BLaER1 (cell line): ENCODE data around the gene PAXX.

Experiments used
- H3K27ac ChIP-seq: shearing (Covaris generic); formaldehyde crosslinking; 2 replicates; pipeline ENCODE4 v1.8.1; 2022
- H3K27me3 ChIP-seq: shearing (Covaris generic); formaldehyde crosslinking; 2 replicates; pipeline ENCODE4 v1.8.1; 2022
- H3K36me3 ChIP-seq: shearing (Covaris generic); formaldehyde crosslinking; 2 replicates; pipeline ENCODE4 v1.8.1; 2022
- H3K4me1 ChIP-seq: shearing (Covaris generic); formaldehyde crosslinking; 2 replicates; pipeline ENCODE4 v1.8.1; 2022
- H3K4me2 ChIP-seq: shearing (Covaris generic); formaldehyde crosslinking; 2 replicates; pipeline ENCODE4 v1.8.1; 2022
- H3K4me3 ChIP-seq: shearing (Covaris generic); formaldehyde crosslinking; 2 replicates; pipeline ENCODE4 v1.8.1; 2022
- H3K9ac ChIP-seq: shearing (Covaris generic); formaldehyde crosslinking; 2 replicates; pipeline ENCODE4 v1.8.1; 2022
- H3K9me3 ChIP-seq: shearing (Covaris generic); formaldehyde crosslinking; 2 replicates; pipeline ENCODE4 v1.8.1; 2022
- H4K20me1 ChIP-seq: shearing (Covaris generic); formaldehyde crosslinking; 2 replicates; pipeline ENCODE4 v1.8.1; 2022
- Cebpa-rat ChIP-seq: shearing (Covaris generic); IDR thresholded peaks from 2 replicates; pipeline ENCODE4 v1.8.1; 2022

The PAXX gene

DNA sequence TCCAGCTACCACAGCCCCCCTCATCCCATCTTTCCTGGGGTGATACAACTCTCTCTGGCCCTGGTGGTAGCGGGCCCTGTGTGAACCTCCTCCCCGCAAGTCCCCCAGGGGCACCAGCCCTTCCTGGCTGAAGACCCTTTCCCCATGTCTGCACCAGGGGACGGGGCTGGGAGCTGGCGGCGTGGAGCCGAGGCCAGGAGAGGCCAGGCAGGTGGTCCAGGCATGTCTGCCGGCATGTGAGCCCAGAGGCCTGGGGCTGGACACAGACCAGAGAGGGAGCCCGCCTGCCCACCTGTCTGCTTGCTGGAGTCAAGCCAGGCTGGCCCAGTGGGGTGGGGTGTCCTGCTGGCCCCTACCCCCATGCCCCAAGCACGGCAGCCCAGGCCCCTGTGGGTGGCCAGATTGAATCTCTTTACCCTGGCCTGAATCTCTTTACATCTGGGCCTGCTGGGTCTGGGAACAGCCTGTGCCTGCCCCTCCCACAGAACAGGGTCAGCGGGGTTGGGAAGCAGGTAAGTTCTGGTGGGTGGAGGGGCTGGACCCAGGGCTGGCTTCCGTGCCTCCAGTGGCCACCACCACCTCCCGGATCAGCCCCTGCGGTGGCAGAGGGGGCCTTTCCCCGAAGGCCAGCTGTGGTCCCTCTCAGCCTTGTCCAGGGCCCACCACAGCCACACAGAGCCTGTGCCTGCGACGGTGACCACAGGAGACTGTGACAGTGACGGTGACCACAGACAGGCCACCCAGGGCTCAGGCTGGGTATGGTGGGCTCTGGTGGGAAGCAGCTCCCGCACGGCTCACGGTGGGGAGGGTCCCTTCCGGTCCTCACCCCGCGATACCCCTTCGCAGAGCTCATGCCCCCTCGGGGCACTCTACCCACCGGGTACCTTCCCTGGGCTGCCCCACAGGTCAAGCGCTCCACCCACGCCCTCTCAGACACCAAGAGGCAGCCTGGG, 33.0 kb upstream of the PAXX start:
- H4K20me1 ChIP-seq: no peaks in the 10 kb centered on the region
- no peak overlapping the region for H3K27ac ChIP-seq

DNA sequence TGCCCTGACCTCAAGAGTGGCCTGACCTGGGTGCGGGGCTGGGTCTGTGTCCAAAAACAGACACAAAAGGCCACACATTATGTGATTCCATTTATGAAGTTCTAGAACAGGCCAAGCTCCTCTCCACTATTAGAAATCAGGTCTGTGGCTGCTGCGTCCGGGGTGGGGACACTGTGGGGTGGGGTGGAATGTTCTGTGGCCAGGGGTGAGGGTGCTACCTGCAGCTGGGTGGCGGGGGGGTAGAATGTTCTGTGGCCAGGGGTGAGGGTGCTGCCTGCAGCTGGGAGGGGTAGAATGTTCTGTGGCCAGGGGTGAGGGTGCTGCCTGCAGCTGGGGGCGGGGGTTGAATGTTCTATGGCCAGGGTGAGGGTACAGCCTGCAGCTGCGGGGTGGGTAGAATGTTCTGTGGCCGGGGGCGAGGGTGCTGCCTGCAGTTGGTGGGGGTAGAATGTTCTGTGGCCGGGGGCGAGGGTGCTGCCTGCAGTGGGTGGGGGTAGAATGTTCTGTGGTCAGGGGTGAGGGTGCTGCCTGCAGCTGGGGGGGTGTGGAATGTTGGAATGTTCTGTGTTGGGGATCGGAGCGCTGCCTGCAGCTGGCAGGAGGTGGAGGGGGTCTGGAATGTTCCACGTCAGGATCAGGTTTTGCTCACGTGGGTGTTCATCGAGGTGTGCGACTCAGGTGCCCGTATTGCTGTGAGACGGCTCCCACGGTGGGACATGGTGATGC, 31.8 kb upstream of the PAXX start:
- H3K27me3 ChIP-seq: no peaks in the 10 kb centered on the region
- H3K4me2 ChIP-seq: peak overlapping the region; percentile 43
- no peak overlapping the region for H3K27ac ChIP-seq
- no peak overlapping the region for H3K4me3 ChIP-seq
- H3K4me1 ChIP-seq: peaks cover 15% of the 10 kb centered on the region
- no peaks in the 10 kb centered on the region for H3K9me3 ChIP-seq
- 0 out of 2 replicates have a peak overlapping the region, but pooled peaks have one; percentile 10 for H3K9ac ChIP-seq
- no peaks in the 10 kb centered on the region for H3K36me3 ChIP-seq
- TF ChIP-seq Cebpa-rat: no peak
- no peaks in the 10 kb centered on the region for H4K20me1 ChIP-seq

More for the DNA sequence above, 33.0 kb upstream of the PAXX start:
- TF ChIP-seq Cebpa-rat: no peak
- peak overlapping the region; percentile 43; the same call in 1 of the 2 replicates for H3K4me2 ChIP-seq
- no peak overlapping the region for H3K4me3 ChIP-seq
- no peaks in the 10 kb centered on the region for H3K36me3 ChIP-seq
- H3K4me1 ChIP-seq: peaks cover 14% of the 10 kb centered on the region
- no peaks in the 10 kb centered on the region for H3K9me3 ChIP-seq
- H3K27me3 ChIP-seq: no peaks in the 10 kb centered on the region
- 0 out of 2 replicates have a peak overlapping the region, but pooled peaks have one; percentile 10 for H3K9ac ChIP-seq

DNA sequence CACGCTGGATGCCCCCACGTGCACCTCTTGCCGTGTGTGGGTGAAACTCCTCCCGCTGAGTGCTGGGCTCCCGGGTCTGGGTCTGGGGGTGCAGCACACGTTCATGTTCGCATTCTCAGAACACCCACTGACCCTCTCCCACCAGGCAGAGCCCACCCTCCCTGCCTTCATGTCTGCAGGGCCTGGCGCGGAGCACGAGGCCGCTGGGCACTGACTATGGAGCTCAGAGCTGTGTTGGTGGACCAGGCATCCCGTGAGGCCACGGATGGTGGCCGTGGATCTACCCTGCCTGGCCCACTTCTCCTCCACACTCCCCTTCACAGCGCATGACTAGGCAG, 31.3 kb upstream of the PAXX start:
- Histone ChIP-seq H3K4me2 (no peak overlapping the region), H3K4me1 (peaks cover 20% of the 10 kb centered on the region), H4K20me1 (no peaks in the 10 kb centered on the region), H3K36me3 (no peaks in the 10 kb centered on the region), H3K27ac (no peak overlapping the region), H3K27me3 (no peaks in the 10 kb centered on the region), H3K4me3 (no peak overlapping the region), H3K9me3 (no peaks in the 10 kb centered on the region), H3K9ac (no peak overlapping the region)
- TF ChIP-seq Cebpa-rat: no peak

DNA sequence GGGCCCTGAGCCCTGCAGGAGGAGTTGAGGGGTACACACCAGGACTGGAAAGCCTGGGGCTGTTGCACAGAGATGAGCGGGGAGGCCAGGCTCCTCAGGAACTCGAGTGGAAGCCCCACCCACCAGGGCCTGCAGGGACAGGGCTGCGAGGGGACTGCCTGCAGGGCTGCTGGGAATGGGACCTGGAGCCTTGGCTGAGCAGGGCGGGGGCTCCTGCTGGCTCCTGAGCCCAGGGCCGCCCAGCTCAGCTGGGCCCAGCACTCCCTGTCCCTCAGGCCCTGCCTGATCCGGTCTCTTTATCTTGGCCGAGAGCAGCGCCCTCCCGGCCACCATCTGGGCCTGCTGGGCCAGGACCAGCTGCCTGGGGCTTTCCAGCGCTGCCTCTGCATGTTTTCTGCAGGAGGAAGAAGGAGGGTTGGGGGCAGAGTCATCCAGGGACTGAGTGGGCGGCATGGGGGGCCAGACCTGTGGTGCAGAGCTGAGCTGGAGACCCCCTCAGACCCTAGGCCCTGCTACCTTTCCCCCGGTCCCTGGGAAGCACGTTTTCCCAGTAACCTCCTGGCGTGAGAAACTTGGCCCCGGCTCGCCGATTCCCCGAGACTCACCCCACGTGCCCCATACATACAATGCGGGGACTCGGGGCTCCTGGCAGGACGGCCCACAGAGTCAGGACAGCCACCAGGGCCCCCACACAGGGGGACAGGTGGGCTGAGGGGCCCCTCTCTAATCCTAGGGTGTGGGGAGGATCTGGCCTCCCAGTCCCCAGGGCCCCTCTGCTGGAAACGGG, 30.8 kb upstream of the PAXX start:
- peaks cover 25% of the 10 kb centered on the region for H3K4me1 ChIP-seq
- no peaks in the 10 kb centered on the region for H3K36me3 ChIP-seq
- H3K4me3 ChIP-seq: no peak overlapping the region
- H3K9ac ChIP-seq: no peak overlapping the region
- no peak for TF ChIP-seq Cebpa-rat
- H3K27me3 ChIP-seq: no peaks in the 10 kb centered on the region
- no peaks in the 10 kb centered on the region for H3K9me3 ChIP-seq
- no peak overlapping the region for H3K4me2 ChIP-seq
- no peaks in the 10 kb centered on the region for H4K20me1 ChIP-seq
- H3K27ac ChIP-seq: no peak overlapping the region

DNA sequence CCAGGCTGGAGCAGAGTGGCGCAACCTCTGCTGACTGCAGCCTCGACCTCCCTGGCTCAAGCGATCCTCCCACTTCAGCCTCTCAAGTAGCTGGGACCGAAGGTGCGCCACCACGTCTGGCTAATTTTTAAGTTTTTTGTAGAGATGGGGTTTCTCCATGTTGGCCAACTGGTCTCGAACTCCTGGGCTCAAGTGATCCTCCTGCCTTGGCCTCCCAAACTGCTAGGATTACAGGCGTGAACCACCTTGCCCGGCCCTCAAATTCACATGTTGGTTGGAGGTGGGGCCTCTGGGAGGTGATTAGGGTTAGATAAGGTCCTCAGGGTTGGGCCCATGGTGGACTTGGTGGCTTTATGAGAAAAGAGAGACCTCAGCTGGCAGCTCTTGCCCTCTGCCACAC, 30.1 kb upstream of the PAXX start:
- no peak overlapping the region for H3K9ac ChIP-seq
- no peaks in the 10 kb centered on the region for H3K36me3 ChIP-seq
- TF ChIP-seq Cebpa-rat: no peak
- no peaks in the 10 kb centered on the region for H3K9me3 ChIP-seq
- no peaks in the 10 kb centered on the region for H4K20me1 ChIP-seq
- no peak overlapping the region for H3K4me3 ChIP-seq
- no peak overlapping the region for H3K27ac ChIP-seq
- H3K4me2 ChIP-seq: no peak overlapping the region
- peaks cover 26% of the 10 kb centered on the region for H3K4me1 ChIP-seq
- H3K27me3 ChIP-seq: no peaks in the 10 kb centered on the region

DNA sequence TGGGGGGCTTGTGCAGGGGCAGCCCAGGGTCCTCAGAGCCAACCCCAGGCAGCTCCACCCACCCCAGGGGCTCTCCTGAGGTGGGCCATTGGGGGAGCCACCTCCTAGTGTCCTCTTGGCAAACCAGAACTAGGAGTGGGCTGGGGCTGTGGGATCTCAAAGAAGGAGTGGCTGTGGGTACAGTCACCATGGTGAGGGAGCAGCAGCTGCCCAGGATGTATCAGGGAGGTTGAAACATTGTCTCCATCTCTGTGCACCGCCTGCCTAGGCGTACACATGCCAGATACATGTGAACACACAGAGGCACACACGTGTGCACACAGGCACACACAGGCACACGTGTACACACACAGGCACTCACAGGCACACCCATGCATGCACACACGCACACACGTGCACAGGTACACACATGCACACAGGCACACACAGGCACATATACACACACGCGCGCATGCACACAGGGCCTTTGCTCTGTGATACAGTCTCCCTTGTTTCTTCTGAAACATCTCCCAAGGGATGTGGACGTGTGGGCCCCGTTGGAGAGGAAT, 29.4 kb upstream of the PAXX start:
- Histone ChIP-seq H3K9ac (no peak overlapping the region), H3K4me3 (no peak overlapping the region), H4K20me1 (no peaks in the 10 kb centered on the region), H3K36me3 (no peaks in the 10 kb centered on the region), H3K4me1 (peaks cover 26% of the 10 kb centered on the region), H3K4me2 (no peak overlapping the region), H3K27me3 (no peaks in the 10 kb centered on the region), H3K9me3 (no peaks in the 10 kb centered on the region), H3K27ac (no peak overlapping the region)
- TF ChIP-seq Cebpa-rat: no peak

DNA sequence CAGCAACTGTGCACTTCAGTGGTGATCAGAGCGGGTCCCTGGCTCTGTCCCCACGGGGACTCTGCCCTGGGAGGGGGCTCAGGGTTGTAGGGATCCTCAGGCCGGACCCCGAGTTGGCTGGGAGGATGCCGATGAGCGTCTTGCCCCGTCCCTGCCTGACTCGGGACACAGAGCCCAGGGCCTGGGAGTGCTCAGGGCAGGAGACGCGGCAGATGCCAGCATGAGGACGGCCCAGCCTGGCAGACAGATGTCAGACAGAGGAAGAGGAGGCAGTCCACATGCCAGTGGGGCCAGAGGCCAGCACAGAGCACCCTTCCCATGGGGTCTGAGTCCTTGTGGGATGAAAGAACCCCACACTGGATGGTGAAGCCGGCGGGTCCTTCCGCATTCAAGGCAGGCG, 28.9 kb upstream of the PAXX start:
- Histone ChIP-seq H3K4me3 (no peak overlapping the region), H3K9ac (no peak overlapping the region), H3K4me2 (no peak overlapping the region), H3K9me3 (no peaks in the 10 kb centered on the region), H3K4me1 (peaks cover 26% of the 10 kb centered on the region), H4K20me1 (no peaks in the 10 kb centered on the region), H3K36me3 (no peaks in the 10 kb centered on the region), H3K27ac (no peak overlapping the region), H3K27me3 (no peaks in the 10 kb centered on the region)
- no peak for TF ChIP-seq Cebpa-rat

DNA sequence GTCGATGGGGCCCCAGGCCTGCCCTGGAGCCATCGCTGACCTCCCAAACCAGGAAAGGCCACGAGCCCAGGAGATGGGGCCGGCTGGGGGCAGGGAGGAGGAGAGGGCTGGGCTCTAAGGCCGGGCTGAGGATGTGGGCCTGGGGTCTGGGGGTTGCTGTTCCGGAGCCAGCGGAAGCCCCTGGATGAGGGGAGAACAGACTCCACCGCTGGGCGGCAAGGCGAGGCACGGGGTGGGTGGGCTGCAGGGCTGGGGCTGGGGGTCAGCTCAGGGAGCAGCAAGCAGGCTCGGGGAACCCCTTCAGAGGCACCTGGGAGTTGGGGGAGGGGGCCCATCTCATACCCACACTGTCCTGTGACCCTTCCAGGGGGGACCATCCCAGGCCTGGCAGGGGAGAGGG, 28.5 kb upstream of the PAXX start:
- Histone ChIP-seq H3K4me2 (no peak overlapping the region), H3K27ac (no peak overlapping the region), H3K36me3 (no peaks in the 10 kb centered on the region), H3K9me3 (no peaks in the 10 kb centered on the region), H4K20me1 (no peaks in the 10 kb centered on the region), H3K4me3 (no peak overlapping the region), H3K27me3 (no peaks in the 10 kb centered on the region), H3K4me1 (peaks cover 26% of the 10 kb centered on the region), H3K9ac (no peak overlapping the region)
- TF ChIP-seq Cebpa-rat: no peak

DNA sequence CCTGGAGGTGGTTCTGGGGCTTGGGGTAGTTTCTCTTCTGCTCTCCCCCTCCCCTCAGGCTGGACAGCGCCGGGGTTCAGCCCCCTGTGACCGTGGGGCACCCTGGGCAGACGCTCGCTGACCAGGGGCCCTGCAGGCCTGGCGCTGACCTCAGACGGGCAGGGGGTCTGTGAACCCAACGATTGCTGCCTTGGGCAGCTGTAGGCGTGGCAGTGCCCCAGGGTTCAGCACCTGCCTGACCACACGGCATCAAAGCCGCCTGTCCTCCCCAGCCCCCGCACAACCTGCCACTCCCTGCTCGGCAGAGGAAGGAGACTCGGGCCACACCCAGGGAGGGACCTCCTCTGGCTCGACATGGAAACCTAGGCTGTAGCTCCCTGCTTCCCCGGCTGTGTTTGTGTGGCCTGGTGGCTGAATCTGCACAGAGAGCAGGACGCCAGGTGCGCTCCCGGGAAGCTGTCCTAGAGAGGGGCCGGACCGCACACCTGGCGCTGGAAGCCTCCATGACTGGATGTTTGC, 28.0 kb upstream of the PAXX start:
- Histone ChIP-seq H3K4me3 (no peak overlapping the region), H3K27ac (no peak overlapping the region), H4K20me1 (no peaks in the 10 kb centered on the region), H3K4me1 (peaks cover 26% of the 10 kb centered on the region), H3K27me3 (no peaks in the 10 kb centered on the region), H3K9me3 (no peaks in the 10 kb centered on the region), H3K36me3 (no peaks in the 10 kb centered on the region), H3K9ac (no peak overlapping the region), H3K4me2 (no peak overlapping the region)
- no peak for TF ChIP-seq Cebpa-rat
